SH-SY5Y (cell line): Measurements from ENCODE around the gene POLR2L.

Source experiments
- GATA2 ChIP-seq: IDR thresholded peaks from 2 replicates; pipeline ENCODE4 v1.6.1; 2011; ENCODE audit warnings: mild to moderate bottlenecking, low read depth, low read length
- GATA3 ChIP-seq: IDR thresholded peaks from 2 replicates; pipeline ENCODE4 v1.6.1; 2011; ENCODE audit warnings: low read depth, mild to moderate bottlenecking, low read length, moderate library complexity

GRCh38 chr11:843086-843734, 881 bp upstream of the POLR2L start:
- TF ChIP-seq GATA2 (no peak), GATA3 (no peak)
